HepG2 (cell line): Measurements from ENCODE around the gene AP4S1. TPM values are rescaled to one million over a fixed set of nuclear protein-coding genes. Genes with fewer than 3 reads are reported as not detected.

ENCODE experiments used
- FOXM1 ChIP-seq: sonication (generic); formaldehyde crosslinking; IDR thresholded peaks from 2 replicates; pipeline ENCODE4 v1.5.0; 2020; ENCODE audit warnings: missing genetic modification reagents
- HNRNPLL ChIP-seq: fragments of 200-400 bp; formaldehyde crosslinking; IDR thresholded peaks from 2 replicates; pipeline ENCODE4 v1.6.1; 2017; ENCODE audit warnings: mild to moderate bottlenecking, low read depth, low read length; ENCODE audit not compliant: poor library complexity, severe bottlenecking
- IKZF1 ChIP-seq: fragments of 450-650 bp; IDR thresholded peaks from 2 replicates; pipeline ENCODE4 v1.7.1; 2016
- JUND ChIP-seq: sonication (generic); formaldehyde crosslinking; IDR thresholded peaks from 2 replicates; pipeline ENCODE4 v1.8.0; 2022; ENCODE audit warnings: mild to moderate bottlenecking, missing genetic modification reagents
- NCOA1 ChIP-seq: sonication (generic); formaldehyde crosslinking; IDR thresholded peaks from 2 replicates; pipeline ENCODE4 v1.9.0; 2021; ENCODE audit warnings: missing genetic modification reagents
- RCOR2 ChIP-seq: IDR thresholded peaks from 2 replicates; pipeline ENCODE4 v1.6.1; 2016; ENCODE audit warnings: missing biosample characterization, missing genetic modification reagents
- ZFP1 ChIP-seq: IDR thresholded peaks from 2 replicates; pipeline ENCODE4 v1.6.1; 2016
- polyA plus RNA-seq, 8 experiments: library from polyadenylated mRNA; depleted of rRNA in 3 of 8; stranded (reverse) in 7 of 8; unstranded in 1 of 8; fragments of >200 nt; fragmentation: Illumina TruSeq in 4 of 8; extraction: Trizol in 4 of 8; gene quantifications; 2 replicates each; pipeline versions ENCODE4 v1.2.1 to v1.2.3, GENCODE V29; 2011 to 2016; ENCODE audit warnings: low read depth in 4 of 8, missing spikeins in 1 of 8, mixed read lengths in 1 of 8; ENCODE audit not compliant: insufficient read depth in 1 of 8
- total RNA-seq, 5 experiments: library from RNA; depleted of rRNA; stranded (reverse); fragments of >200 nt; fragmentation: Illumina TruSeq; extraction: Trizol; gene quantifications; 2 replicates each; pipeline ENCODE4 v1.2.3, GENCODE V29; 2016; ENCODE audit warnings: low read depth in 1 of 5
- TF ChIP-seq, protein P1 (sequence below): sonication (generic); formaldehyde crosslinking; conservative IDR thresholded peaks from 2 replicates; pipeline ENCODE4 v1.8.0; 2022; ENCODE audit warnings: low read depth, missing genetic modification reagents
- TF ChIP-seq, protein P2 (sequence below): sonication (generic); formaldehyde crosslinking; IDR thresholded peaks from 2 replicates; pipeline ENCODE4 v1.5.0; 2020; ENCODE audit warnings: missing genetic modification reagents, mild to moderate bottlenecking, borderline replicate concordance
- TF ChIP-seq, protein P3 (sequence below): sonication (generic); formaldehyde crosslinking; IDR thresholded peaks from 2 replicates; pipeline ENCODE4 v1.8.0; 2022; ENCODE audit warnings: mild to moderate bottlenecking, missing genetic modification reagents, borderline replicate concordance

AP4S1 gene
- total and polyA plus RNA-seq, 2 of the 13 experiments (the other 11 are each of a cell fraction or from before 2014, with no cell fraction given), result 3.9 to 21.1 TPM

DNA sequence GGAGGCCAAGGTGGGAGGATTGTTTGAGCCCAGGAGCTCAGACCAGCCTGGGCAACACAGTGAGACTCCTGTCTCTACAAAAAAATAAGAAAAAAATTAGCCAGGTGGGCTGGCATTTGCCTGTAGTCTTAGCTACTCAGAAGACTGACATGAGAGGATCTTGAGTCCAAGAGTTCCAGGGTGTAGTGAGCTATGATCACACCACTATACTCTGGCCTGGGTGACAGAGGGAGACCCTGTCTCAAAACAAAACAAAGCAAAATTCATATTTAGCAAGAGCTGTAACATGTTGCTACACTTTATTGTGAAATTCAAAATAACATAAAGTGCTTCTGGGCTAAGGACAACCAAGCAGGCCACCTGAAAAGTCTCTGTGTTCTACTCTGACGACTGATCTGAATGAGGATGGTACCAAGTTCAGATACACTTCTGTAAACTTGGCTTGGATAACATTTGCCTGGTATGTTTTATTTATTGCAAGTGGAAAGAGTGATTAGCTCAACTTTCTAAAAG lies 12.3 kb downstream of the AP4S1 start (continued):
- TF ChIP-seq HNRNPLL (no peak), FOXM1 (CRISPR knock-in tag) (no peak), NCOA1 (CRISPR knock-in tag) (no peak), ZFP1 (CRISPR knock-in tag) (no peak), JUND (CRISPR knock-in tag) (0 out of 2 replicates have a peak, but pooled peaks have one; percentile 28), RCOR2 (CRISPR knock-in tag) (peak; percentile 50; the same call in 1 of the 2 replicates), IKZF1 (no peak)
- TF ChIP-seq, protein P1, sequence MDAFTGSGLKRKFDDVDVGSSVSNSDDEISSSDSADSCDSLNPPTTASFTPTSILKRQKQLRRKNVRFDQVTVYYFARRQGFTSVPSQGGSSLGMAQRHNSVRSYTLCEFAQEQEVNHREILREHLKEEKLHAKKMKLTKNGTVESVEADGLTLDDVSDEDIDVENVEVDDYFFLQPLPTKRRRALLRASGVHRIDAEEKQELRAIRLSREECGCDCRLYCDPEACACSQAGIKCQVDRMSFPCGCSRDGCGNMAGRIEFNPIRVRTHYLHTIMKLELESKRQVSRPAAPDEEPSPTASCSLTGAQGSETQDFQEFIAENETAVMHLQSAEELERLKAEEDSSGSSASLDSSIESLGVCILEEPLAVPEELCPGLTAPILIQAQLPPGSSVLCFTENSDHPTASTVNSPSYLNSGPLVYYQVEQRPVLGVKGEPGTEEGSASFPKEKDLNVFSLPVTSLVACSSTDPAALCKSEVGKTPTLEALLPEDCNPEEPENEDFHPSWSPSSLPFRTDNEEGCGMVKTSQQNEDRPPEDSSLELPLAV (CRISPR knock-in tag), result no peak
- TF ChIP-seq, protein P2, sequence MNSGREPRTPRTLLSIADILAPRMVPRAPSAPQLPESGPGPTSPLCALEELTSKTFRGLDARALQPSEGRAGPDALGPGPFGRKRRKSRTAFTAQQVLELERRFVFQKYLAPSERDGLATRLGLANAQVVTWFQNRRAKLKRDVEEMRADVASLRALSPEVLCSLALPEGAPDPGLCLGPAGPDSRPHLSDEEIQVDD (CRISPR knock-in tag), result no peak
- TF ChIP-seq, protein P3, sequence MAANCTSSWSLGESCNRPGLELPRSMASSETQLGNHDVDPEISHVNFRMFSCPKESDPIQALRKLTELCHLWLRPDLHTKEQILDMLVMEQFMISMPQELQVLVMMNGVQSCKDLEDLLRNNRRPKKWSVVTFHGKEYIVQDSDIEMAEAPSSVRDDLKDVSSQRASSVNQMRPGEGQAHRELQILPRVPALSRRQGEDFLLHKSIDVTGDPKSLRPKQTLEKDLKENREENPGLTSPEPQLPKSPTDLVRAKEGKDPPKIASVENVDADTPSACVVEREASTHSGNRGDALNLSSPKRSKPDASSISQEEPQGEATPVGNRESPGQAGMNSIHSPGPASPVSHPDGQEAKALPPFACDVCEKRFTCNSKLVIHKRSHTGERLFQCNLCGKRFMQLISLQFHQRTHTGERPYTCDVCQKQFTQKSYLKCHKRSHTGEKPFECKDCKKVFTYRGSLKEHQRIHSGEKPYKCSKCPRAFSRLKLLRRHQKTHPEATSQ (CRISPR knock-in tag), result no peak
